ENCODE measurements around the gene AGAP3. TPM values are rescaled to one million over a fixed set of nuclear protein-coding genes. Genes with fewer than 3 reads are reported as not detected.

AGAP3 gene
- polyA plus RNA-seq, 3 donors = 6.4 to 133 (median 6.8) TPM

GRCh38 chr7:151043959-151044358, 42.3 kb upstream of the AGAP3 start:
- Histone ChIP-seq H4K20me1 (ENCODE audit: insufficient read depth, low read length) (no peaks in the 10 kb centered on the region), H3K36me3 (replicated peaks in 1 of 2; ENCODE audit: control insufficient read depth in 1 of 2, insufficient read depth in 2 of 2, low read length in 2 of 2) (peaks cover 0 to 2% of the 10 kb centered on the region in 2 donors), H3K79me2 (ENCODE audit: insufficient read depth, low read length) (no peaks in the 10 kb centered on the region), H3K27ac (ENCODE audit: low read depth in 1 of 2, low read length in 2 of 2) (no peak overlapping the region), H3K4me2 (replicated peaks; ENCODE audit: extremely low read depth, low read length, poor library complexity, severe bottlenecking) (no peak overlapping the region), H3K4me1 (ENCODE audit: control insufficient read depth in 1 of 2, insufficient read depth in 2 of 2, low read length in 2 of 2) (peaks cover 8 to 11% of the 10 kb centered on the region in 2 donors), H2AFZ (ENCODE audit: insufficient read depth, low read depth, low read length, poor library complexity, severe bottlenecking) (no peak overlapping the region), H3K9ac (ENCODE audit: insufficient read depth, low read length, poor library complexity, severe bottlenecking) (no peak overlapping the region), H3K9me3 (replicated peaks in 1 of 2; ENCODE audit: control insufficient read depth in 1 of 2, insufficient read depth in 1 of 2, low read length in 2 of 2) (no peaks in the 10 kb centered on the region), H3K27me3 (ENCODE audit: control insufficient read depth in 2 of 2, insufficient read depth in 2 of 2, low read length in 2 of 2) (no peaks in the 10 kb centered on the region), H3K4me3 (replicated peaks in 1 of 3; ENCODE audit: low read depth in 2 of 3, low read length in 3 of 3) (no peak overlapping the region)
- no peak for DNase-seq
- no peak overlapping the region for H3K27ac Mint-ChIP-seq
- H3K9me3 Mint-ChIP-seq = peaks cover 0 to 5% (median 0%) of the 10 kb centered on the region in 7 donors
- H3K4me3 Mint-ChIP-seq = no peak overlapping the region
- H3K36me3 Mint-ChIP-seq = peaks cover 10 to 25% of the 10 kb centered on the region in 2 donors
- 98% methylated on average over 20 of the region's 20 CpGs for WGBS (ENCODE audit: insufficient coverage)
- intact Hi-C loops (cut with micrococcal nuclease) = no loop called here
- peaks cover 12% of the 10 kb centered on the region for H3K4me1 Mint-ChIP-seq
- peaks cover 1 to 8% (median 2%) of the 10 kb centered on the region in 3 donors for H3K27me3 Mint-ChIP-seq (ENCODE audit: low read depth in 3 of 3)
- no peak for TF ChIP-seq CTCF (IDR thresholded peaks at IDR 0.05)

- Histone ChIP-seq H3K4me2 (replicated peaks; ENCODE audit: extremely low read depth, low read length, poor library complexity, severe bottlenecking) (no peak overlapping the region), H3K9ac (ENCODE audit: insufficient read depth, low read length, poor library complexity, severe bottlenecking) (no peak overlapping the region), H3K9me3 (replicated peaks in 1 of 2; ENCODE audit: control insufficient read depth in 1 of 2, insufficient read depth in 1 of 2, low read length in 2 of 2) (no peaks in the 10 kb centered on the region), H3K4me3 (replicated peaks in 1 of 3; ENCODE audit: low read depth in 2 of 3, low read length in 3 of 3) (no peak overlapping the region), H3K4me1 (ENCODE audit: control insufficient read depth in 1 of 2, insufficient read depth in 2 of 2, low read length in 2 of 2) (no peaks in the 10 kb centered on the region), H3K27me3 (ENCODE audit: control insufficient read depth in 2 of 2, insufficient read depth in 2 of 2, low read length in 2 of 2) (peaks cover 0 to 5% of the 10 kb centered on the region in 2 donors), H4K20me1 (ENCODE audit: insufficient read depth, low read length) (no peaks in the 10 kb centered on the region), H3K79me2 (ENCODE audit: insufficient read depth, low read length) (no peaks in the 10 kb centered on the region), H2AFZ (ENCODE audit: insufficient read depth, low read depth, low read length, poor library complexity, severe bottlenecking) (no peak overlapping the region), H3K27ac (ENCODE audit: low read depth in 1 of 2, low read length in 2 of 2) (no peak overlapping the region), H3K36me3 (replicated peaks in 1 of 2; ENCODE audit: control insufficient read depth in 1 of 2, insufficient read depth in 2 of 2, low read length in 2 of 2) (peaks cover 0 to 2% of the 10 kb centered on the region in 2 donors)
- DNase-seq = no peak
- no peak for TF ChIP-seq CTCF (IDR thresholded peaks at IDR 0.05)
- intact Hi-C loops (cut with micrococcal nuclease) = no loop called here
- peaks cover 10 to 25% of the 10 kb centered on the region in 2 donors for H3K36me3 Mint-ChIP-seq
- H3K4me3 Mint-ChIP-seq = no peak overlapping the region
- H3K27ac Mint-ChIP-seq = no peak overlapping the region
- H3K9me3 Mint-ChIP-seq = peaks cover 0 to 5% (median 0%) of the 10 kb centered on the region in 7 donors
- peaks cover 6 to 10% (median 8%) of the 10 kb centered on the region in 3 donors for H3K27me3 Mint-ChIP-seq (ENCODE audit: low read depth in 3 of 3)
- no peaks in the 10 kb centered on the region for H3K4me1 Mint-ChIP-seq
- WGBS (ENCODE audit: insufficient coverage) = 98% methylated on average over 8 of the region's 11 CpGs
Observed at GRCh38 chr7:151045262-151045661, 41.0 kb upstream of the AGAP3 start.

All from CD14-positive monocyte (primary cell).